ENCODE results near the gene RNASE11.

The RNASE11 gene

DNA sequence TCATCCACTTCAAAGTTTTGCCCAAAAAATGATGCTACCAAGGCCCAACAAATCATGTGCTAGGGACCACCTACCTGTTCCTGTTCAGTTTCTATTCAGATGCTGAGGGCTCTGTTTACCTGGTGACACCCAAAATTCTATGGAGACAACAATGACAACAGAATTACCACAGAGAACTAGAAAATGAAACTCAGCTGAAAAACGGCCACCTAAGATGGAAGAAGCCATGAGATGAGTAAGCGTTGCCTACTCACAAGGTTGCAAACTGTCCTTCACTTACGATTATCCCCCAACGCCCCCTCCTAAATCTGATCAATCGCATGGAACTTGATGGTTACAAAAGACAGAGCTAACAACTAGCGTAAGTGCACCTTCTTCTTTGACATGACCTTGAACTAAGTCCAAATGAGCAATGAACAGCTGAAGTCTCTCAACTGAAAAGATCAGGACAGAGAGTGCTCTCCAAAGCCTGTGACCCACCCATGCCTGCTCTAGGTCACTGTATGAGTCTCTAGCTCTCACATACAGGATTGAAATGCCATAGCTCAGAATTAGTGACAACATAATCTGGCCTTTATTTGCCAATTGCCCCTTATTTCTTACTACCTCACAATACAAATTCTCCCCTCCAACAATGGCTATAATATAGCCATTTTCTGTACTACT lies at the start of gene RNASE11:
RNASE11 (minus strand) TSS at position 513 of the 666 bp plus-strand sequence.
- Mint-ChIP-seq H3K9me3 (no peaks in the 10 kb centered on the region), H3K36me3 (no peaks in the 10 kb centered on the region), H3K27ac (no peak within 1 kb of the TSS), H3K4me1 (no peaks in the 10 kb centered on the region), H3K4me3 (no peak within 1 kb of the TSS)
- ATAC-seq (peak; percentile 75), DNase-seq (ENCODE audit: low spot score in 2 of 2) (peak in 1 of 2 donors; percentile 52)

DNA sequence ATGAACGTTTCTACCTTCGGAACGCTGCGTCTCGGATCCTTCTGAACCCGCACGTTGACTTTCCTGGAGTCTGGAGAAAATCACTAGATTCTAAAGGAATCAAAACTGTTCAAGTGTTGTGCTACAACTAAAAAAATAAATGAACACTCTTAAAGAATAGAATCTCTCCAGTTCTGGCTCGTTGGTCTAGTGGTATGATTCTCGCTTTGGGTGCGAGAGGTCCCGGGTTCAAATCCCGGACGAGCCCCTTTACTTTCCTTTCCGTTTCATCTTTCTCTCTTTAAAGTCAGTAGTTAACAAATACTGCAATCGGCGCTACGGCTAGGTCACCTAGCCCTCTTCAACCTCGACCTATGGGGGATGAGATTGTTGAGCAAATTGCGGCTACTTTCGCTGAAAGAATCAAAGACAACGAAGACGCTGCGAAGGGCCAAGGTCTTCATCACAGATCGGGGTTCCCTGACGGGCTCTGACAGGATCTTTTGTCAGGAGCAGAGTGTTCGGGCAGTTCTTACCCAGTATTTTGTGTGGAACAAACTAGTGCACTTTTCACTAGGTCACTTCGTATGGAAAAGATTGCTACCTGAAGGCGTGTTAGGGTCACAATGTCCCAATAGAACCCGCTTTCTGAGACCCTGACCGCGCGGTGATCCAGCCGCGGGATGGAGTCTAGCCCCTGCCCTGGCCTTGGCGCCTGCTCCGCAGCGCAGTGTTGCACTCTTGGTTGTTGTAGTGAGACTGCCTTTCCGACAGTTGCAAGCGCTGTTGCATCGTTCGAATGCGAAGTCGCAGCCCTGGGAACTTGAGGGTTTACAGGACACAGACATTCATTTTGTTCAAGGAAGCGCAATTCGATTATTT lies 45.3 kb upstream of the RNASE11 start:
- Mint-ChIP-seq H3K9me3 (no peaks in the 10 kb centered on the region), H3K27ac (peak overlapping the region; percentile 97), H3K4me1 (peaks cover 52% of the 10 kb centered on the region), H3K36me3 (peaks cover 37% of the 10 kb centered on the region), H3K4me3 (peak overlapping the region; percentile 75)
- DNase-seq (ENCODE audit: low spot score in 2 of 2) (peak; percentile 45 to 84), ATAC-seq (peak; percentile 86)

DNA sequence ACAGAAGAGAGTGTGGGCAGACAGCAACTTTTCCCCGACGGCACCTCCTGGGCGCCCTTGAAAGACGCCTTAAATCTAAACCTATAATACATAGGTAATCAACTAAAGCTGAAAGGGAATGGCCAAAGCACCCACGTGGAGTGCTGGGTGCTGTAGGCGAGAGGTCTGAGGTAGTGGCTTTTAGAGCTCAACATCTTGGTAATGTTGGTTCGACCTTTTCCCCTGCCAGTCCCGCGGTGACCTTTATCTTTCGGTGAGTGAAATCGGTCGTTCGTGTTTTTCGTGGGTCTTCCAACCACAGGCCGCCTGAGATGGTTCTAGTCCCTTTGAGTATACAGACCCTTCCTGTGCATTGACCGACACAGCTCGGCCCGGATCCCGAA lies 44.6 kb upstream of the RNASE11 start:
- H3K4me1 Mint-ChIP-seq: peaks cover 58% of the 10 kb centered on the region
- H3K4me3 Mint-ChIP-seq: peak overlapping the region; percentile 75
- H3K9me3 Mint-ChIP-seq: no peaks in the 10 kb centered on the region
- H3K36me3 Mint-ChIP-seq: peaks cover 37% of the 10 kb centered on the region
- H3K27ac Mint-ChIP-seq: peak overlapping the region; percentile 97
- DNase-seq (ENCODE audit: low spot score in 2 of 2) (peak in 1 of 2 donors; percentile 77), ATAC-seq (peak; percentile 52)

DNA sequence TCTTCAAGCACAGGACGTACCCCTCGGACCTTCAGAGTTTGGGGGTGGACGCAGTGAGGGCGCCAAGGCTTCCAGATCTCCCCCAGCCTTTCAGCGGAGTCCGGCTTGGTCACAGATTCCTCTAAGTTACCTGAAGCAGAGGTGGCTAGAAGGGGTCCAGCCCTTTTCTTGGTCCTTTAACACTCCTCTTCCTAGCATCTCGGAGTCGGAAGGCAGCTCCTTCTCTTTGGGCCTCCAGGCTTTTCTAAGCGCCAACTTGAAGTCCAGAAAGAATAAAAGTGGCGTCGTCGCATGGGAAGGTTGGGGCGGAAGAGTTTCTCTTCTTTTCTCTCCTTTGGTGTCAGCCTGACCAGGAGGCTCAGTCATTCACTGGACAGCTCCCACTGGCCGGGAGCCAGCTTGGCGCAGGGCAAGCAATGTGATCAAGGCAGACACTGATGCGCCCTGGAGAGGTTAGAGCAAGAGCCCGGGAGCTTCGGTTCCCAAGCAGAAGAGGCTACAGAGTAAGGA lies 44.1 kb upstream of the RNASE11 start:
- Mint-ChIP-seq H3K9me3 (no peaks in the 10 kb centered on the region), H3K4me3 (peak overlapping the region; percentile 75), H3K27ac (peak overlapping the region; percentile 97), H3K4me1 (peaks cover 63% of the 10 kb centered on the region), H3K36me3 (peaks cover 37% of the 10 kb centered on the region)
- ATAC-seq: peak; percentile 3
- DNase-seq (ENCODE audit: low spot score in 2 of 2): no peak

DNA sequence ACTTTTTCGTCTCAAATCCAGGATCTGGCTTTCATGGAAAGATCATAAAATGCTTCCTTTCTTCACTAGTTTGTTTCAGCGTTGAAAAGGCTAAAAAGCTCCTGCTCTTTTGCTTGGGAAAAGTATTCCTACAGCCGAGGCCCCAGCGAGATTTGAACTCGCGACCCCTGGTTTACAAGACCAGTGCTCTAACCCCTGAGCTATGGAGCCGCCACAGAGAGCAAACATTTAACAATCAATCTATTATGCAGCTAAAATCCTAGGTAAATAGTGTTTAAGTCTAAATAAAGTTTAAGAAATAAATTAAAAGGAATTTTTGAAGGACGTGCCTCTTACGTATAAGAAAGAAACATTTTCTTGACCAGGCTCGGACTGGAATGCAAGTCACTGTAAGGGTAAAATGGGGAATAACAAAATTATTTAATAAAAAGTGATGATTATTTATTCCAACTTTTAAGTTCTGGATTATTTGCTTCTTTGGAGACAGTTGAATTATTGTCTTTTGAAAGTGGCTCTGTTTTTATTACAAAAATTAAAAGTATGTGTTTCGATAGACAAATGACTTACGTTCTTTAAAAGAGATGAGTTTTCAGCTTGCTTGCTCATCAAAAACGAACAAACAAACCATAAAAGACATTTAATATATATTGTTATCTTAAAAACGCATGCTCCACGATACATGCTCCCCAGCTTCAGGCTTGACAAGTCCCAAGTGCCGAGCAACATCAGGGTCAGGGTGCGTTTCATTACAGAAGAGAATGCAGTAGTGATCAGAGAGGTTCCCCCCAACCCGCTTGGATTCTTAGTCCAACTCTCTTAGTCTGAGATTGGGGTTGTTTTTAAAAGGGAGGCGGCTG lies 43.5 kb upstream of the RNASE11 start:
- H3K9me3 Mint-ChIP-seq: no peaks in the 10 kb centered on the region
- DNase-seq (ENCODE audit: low spot score in 2 of 2): peak in 1 of 2 donors; percentile 83
- peak overlapping the region; percentile 95 for H3K27ac Mint-ChIP-seq
- H3K4me1 Mint-ChIP-seq: peaks cover 70% of the 10 kb centered on the region
- peaks cover 37% of the 10 kb centered on the region for H3K36me3 Mint-ChIP-seq
- no peak for ATAC-seq
- H3K4me3 Mint-ChIP-seq: peak overlapping the region; percentile 75

DNA sequence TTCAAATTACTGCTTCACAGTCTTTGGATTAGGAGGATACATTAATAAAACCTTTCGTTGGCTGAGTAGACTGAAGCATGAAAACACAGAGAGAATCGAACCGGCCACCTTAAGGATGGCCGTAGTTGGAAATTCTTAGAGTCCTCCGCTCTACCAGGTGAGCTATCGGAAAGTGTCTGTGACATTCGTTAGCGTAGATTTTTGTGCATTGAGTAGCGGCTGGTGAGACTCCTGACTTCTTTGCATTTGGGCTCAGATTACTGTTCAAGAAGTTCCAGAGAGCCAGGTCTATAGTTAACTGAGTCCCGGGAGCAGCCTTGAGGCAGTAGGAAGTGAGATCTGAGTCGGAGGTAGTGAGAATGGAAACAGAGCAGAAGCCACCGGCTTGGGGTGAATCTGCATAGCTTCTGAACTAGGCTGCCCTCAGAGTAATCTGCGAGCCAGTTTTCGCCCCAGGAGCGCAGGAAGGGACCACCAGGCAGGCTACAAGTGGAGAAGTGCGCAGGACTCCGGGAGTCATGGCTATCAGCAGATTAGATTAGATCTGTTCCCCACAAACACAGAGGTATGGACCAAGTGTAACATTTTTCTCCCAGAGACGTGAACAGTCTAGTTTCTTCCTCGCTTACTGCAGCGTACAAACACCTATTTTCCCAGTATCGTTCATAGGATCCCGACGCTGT lies 42.7 kb upstream of the RNASE11 start:
- no peaks in the 10 kb centered on the region for H3K9me3 Mint-ChIP-seq
- H3K36me3 Mint-ChIP-seq: peaks cover 44% of the 10 kb centered on the region
- peak overlapping the region; percentile 75 for H3K4me3 Mint-ChIP-seq
- peak overlapping the region; percentile 95 for H3K27ac Mint-ChIP-seq
- DNase-seq (ENCODE audit: low spot score in 2 of 2): peak in 1 of 2 donors; percentile 75
- ATAC-seq: peak; percentile 27
- H3K4me1 Mint-ChIP-seq: peaks cover 78% of the 10 kb centered on the region

DNA sequence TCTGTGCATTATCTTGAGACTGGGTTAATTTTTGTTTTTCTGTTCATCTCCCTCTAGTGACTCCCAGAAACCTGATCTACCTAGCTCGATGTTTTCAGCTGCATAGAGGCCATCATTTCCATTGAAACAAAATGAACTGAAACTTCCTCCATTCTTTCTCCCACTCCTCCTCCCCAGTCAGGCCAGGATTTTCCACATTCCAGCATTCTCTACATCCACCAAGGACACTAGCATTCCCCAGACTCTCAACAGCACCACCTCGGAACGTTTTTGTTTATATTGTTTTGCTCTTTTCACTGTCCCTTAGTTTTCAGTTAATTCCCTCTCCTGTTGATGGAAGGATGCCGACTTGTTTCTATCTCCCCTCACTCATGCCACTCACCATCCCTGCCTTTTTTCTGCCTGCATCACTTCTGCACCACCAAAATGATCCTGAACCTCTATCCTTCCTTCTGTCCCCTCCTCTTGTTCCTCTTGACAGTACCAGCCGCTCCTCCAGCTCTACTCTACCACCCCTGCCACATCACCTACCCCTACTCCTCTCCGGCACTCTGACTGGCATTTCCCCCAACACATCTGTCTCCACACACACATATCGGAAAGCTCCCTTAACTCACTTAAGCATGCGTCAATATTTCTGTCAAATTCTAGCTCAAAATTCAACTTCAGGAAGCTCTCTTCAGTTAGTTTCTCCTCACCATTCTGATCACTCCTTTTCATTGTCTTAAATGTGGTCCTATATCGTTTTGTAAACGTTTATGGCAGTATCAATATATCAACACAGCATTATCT lies 40.5 kb upstream of the RNASE11 start:
- no peak overlapping the region for H3K27ac Mint-ChIP-seq

DNA sequence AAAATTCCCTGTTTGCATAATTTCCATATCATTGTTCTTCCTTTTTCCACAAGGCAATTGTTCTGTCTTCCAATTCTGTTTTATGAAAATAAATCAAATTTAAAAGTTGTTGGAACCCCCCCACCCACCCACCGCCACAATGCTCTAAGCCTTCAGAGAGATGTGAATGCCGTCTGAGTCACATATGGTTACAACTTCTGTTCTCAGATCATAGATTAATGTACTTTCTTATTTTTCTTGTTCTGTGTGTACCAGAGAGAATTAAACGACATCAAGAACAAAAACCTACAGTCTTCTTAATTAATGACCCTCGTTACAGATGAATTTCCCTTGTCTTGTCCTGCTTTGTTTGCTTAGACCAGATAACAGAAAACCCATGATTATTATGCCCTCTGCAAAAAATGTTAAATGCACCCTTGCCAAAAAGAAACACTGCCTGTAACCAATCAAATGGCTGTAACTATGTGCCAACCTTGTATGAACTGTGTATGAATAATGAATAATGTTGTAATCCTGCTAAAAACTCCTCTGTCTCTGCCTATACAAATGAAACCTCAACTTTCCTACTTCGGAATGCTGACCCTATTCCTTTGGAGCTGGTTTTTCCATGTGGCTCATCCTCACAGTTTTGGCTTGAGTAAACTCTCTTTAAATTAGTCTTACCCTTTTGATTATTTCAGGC lies 39.7 kb upstream of the RNASE11 start:
- H3K4me3 Mint-ChIP-seq: peak overlapping the region; percentile 59
- ATAC-seq (peak; percentile 61), DNase-seq (ENCODE audit: low spot score in 2 of 2) (no peak)
- H3K27ac Mint-ChIP-seq: peak overlapping the region; percentile 40
- peaks cover 45% of the 10 kb centered on the region for H3K36me3 Mint-ChIP-seq
- no peaks in the 10 kb centered on the region for H3K9me3 Mint-ChIP-seq
- H3K4me1 Mint-ChIP-seq: peaks cover 87% of the 10 kb centered on the region

More for the DNA sequence above, 40.5 kb upstream of the RNASE11 start:
- DNase-seq (ENCODE audit: low spot score in 2 of 2) (no peak), ATAC-seq (no peak)
- Mint-ChIP-seq H3K9me3 (no peaks in the 10 kb centered on the region), H3K4me3 (peak overlapping the region; percentile 4), H3K4me1 (peaks cover 87% of the 10 kb centered on the region), H3K36me3 (peaks cover 53% of the 10 kb centered on the region)

DNA sequence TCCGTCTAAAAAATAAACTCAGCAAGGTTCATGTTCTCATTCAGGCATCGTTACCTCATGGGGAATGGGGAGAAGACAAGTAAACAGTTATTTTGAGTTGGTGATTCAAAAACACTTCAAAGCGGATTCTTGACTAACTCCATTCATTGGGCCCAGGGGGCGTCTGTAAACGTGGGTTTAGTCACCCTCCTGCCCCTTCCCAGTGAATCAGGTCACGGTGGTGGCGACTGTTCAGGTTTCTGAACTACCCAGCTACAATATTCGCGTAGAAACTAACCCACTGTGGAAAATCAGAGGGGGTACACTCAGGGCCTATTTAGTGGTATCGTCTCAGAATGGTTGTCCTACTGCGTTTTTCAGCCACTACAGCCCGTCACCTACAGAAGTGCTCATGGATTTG lies 38.5 kb upstream of the RNASE11 start:
- DNase-seq (ENCODE audit: low spot score in 2 of 2): no peak
- Mint-ChIP-seq H3K27ac (peak overlapping the region; percentile 40), H3K4me3 (peak overlapping the region; percentile 59), H3K4me1 (peaks cover 82% of the 10 kb centered on the region), H3K36me3 (peaks cover 35% of the 10 kb centered on the region), H3K9me3 (no peaks in the 10 kb centered on the region)
- peak; percentile 33 for ATAC-seq

DNA sequence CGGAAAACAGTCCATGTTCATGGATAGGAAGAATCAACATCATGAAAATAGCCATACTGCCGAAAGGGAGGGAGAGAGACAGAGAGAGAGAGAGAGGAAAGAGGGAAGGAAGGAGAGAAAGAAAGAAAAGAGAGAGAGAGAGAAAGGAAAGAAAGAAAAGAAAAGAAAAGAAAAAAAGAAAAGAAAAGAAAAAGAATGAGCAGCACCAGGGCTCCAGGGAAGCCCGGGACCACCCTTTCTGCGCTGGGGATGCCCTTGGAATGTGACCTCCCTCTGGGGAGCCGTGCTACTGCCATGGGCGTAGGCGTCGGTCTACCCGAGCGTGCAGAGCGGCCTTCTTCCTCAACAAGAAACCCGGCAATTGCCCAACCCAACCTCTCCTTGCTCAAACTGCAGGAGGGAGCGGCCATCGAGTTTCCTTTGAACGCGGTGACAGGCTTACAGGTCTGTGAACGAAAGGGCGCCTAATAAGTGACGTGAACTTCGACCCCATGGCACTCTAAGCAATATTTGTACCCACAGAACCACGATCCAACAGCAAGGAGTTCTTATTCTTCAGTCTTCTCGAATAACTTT lies 36.8 kb upstream of the RNASE11 start:
- H3K27ac Mint-ChIP-seq: peak overlapping the region; percentile 98
- no peaks in the 10 kb centered on the region for H3K9me3 Mint-ChIP-seq
- H3K36me3 Mint-ChIP-seq: peaks cover 22% of the 10 kb centered on the region
- H3K4me1 Mint-ChIP-seq: peaks cover 70% of the 10 kb centered on the region
- ATAC-seq (peak; percentile 61), DNase-seq (ENCODE audit: low spot score in 2 of 2) (no peak)
- peak overlapping the region; percentile 59 for H3K4me3 Mint-ChIP-seq

DNA sequence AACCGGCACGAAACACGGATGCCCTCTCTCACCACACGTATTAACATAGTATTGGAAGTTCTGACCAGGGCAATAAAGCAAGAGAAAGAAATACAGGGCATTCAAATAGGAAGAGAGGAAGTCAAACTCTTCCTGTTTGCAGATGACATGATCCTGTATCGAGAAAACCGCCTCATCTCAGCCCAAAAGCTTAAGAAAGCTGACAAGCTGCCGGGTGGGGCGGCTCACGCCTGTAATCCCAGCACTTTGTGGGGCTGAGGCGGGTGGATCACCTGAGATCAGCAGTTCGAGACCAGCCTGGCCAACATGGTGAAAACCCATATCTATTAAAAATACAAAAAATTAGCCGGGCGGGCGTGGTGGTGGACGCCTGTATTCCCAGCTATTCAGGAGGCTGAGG lies 36.0 kb upstream of the RNASE11 start:
- peaks cover 66% of the 10 kb centered on the region for H3K4me1 Mint-ChIP-seq
- peak overlapping the region; percentile 98 for H3K27ac Mint-ChIP-seq
- ATAC-seq (no peak), DNase-seq (ENCODE audit: low spot score in 2 of 2) (no peak)
- peaks cover 22% of the 10 kb centered on the region for H3K36me3 Mint-ChIP-seq
- peak overlapping the region; percentile 59 for H3K4me3 Mint-ChIP-seq
- H3K9me3 Mint-ChIP-seq: no peaks in the 10 kb centered on the region

DNA sequence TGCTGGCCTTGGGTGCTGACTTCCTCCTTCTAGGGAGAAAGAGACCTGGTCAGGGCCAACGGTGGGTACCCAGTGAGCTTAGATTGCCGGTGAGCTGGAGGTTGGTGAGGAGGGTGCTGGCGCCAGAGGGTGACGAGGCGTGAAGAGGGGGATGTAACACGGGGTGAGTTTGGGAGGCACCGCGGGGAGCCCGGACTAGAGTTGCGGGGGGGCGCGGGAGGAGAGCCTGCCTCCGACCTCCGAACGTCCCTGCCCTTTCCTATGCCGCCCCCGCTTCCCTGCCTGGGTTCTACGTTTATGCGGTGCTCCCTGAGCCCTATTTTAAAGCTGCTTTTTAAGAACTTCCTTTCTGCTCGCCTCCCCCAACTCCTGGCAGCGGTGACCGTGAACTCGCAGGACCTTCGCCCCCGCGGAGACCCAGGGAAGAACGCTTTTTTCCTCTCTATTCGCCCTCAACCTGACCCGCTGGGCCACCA lies 35.1 kb upstream of the RNASE11 start:
- H3K36me3 Mint-ChIP-seq: peaks cover 22% of the 10 kb centered on the region
- no peak for DNase-seq (ENCODE audit: low spot score in 2 of 2)
- ATAC-seq: peak; percentile 35
- peak overlapping the region; percentile 14 for H3K27ac Mint-ChIP-seq
- H3K4me1 Mint-ChIP-seq: peaks cover 60% of the 10 kb centered on the region
- no peaks in the 10 kb centered on the region for H3K9me3 Mint-ChIP-seq
- H3K4me3 Mint-ChIP-seq: peak overlapping the region; percentile 59

Measured in stimulated activated effector memory CD8-positive, alpha-beta T cell treated with anti-CD3 and anti-CD28 coated beads, Interleukin-12 subunit alpha, Interleukin-12 subunit beta, amount 100 ng/mL, for 72 hours (primary cell).